ENCODE results near the gene PMS2. TPM values are rescaled to one million over a fixed set of nuclear protein-coding genes. Genes with fewer than 3 reads are reported as not detected.
"Not testable (repeated sequence)": the region's sequence is repeated elsewhere in the genome, so short reads cannot be mapped to it uniquely, and the experiment has no call there.

PMS2 gene
- polyA plus RNA-seq, 1 experiment: 6.4 TPM

DNA sequence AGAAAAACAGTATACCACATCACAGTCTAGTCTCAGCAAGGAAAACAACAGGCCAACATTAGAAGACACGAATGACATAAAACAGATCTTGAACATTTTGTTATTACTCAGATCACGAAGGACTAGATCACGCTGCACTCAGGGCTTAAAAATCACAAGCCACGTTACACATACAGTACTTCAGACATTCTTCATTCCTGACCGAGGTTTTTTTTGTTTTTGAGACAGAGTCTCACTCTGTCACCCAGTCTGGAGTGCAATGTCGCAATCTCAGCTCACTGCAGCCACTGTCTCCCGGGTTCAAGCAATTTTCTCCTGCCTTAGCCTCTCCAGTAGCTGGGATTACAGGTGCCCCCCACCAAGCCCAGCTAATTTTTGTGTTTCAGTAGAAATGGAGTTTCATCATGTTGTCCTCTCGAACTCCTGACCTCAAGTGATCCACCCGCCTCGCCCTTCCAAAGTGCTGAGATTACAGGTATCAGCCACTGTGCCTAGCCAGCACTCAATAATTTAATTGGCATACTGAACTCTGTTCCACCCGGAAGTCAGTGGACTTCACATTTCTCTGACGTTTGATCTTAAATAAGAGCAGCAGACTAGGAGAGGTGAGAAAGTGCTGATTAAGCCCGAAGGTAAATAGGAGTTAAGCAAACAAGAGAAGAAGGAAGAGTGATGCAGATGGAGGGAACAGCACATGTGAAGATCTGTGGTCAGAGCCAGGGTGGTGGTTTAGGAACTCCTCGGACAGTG, 3.7 kb upstream of the PMS2 start:
- TF ChIP-seq, protein P1, sequence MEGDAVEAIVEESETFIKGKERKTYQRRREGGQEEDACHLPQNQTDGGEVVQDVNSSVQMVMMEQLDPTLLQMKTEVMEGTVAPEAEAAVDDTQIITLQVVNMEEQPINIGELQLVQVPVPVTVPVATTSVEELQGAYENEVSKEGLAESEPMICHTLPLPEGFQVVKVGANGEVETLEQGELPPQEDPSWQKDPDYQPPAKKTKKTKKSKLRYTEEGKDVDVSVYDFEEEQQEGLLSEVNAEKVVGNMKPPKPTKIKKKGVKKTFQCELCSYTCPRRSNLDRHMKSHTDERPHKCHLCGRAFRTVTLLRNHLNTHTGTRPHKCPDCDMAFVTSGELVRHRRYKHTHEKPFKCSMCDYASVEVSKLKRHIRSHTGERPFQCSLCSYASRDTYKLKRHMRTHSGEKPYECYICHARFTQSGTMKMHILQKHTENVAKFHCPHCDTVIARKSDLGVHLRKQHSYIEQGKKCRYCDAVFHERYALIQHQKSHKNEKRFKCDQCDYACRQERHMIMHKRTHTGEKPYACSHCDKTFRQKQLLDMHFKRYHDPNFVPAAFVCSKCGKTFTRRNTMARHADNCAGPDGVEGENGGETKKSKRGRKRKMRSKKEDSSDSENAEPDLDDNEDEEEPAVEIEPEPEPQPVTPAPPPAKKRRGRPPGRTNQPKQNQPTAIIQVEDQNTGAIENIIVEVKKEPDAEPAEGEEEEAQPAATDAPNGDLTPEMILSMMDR (IDR thresholded peaks at IDR 0.05; ENCODE audit: insufficient read depth, low read depth, low read length): no peak
- Histone ChIP-seq H3K36me3 (ENCODE audit: control insufficient read depth, insufficient read depth, low read length) (no peaks in the 10 kb centered on the region; the same call in 1 of the 2 replicates), H3K27me3 (ENCODE audit: control insufficient read depth, insufficient read depth, low read length) (no peaks in the 10 kb centered on the region), H3K4me3 (ENCODE audit: low read depth, low read length) (no peak overlapping the region)
- ChIA-PET CTCF (no interaction called here), POLR2A (no interaction called here)
- no peak for DNase-seq (ENCODE audit: low read depth)

DNA sequence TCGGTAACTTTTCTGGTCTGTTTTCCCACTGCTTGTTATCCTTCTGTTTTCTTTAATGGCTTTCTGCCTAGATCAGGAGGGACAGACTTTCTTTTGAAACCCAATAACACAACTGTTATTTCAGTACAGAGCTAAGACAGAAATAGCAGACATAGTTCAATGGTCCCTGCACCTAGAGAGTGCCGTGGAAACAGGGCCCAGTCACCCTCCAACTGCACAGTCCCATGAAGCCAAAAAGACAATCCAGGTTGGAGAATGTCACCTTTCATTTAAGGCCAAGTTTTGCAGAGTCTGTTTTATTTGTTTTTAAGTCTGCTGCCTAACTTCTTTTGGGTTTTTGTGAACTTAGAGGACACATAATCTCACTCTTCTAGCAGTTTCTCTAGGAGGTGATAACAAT, 2.7 kb upstream of the PMS2 start:
- DNase-seq (ENCODE audit: low read depth): no peak
- H3K4me3 ChIP-seq (ENCODE audit: low read depth, low read length): no peak overlapping the region
- POLR2A ChIA-PET: no interaction called here
- CTCF ChIA-PET: no interaction called here
- TF ChIP-seq, protein P1 (IDR thresholded peaks at IDR 0.05; ENCODE audit: insufficient read depth, low read depth, low read length): no peak
- no peaks in the 10 kb centered on the region for H3K27me3 ChIP-seq (ENCODE audit: control insufficient read depth, insufficient read depth, low read length)
- H3K36me3 ChIP-seq (ENCODE audit: control insufficient read depth, insufficient read depth, low read length): no peaks in the 10 kb centered on the region; the same call in 1 of the 2 replicates

DNA sequence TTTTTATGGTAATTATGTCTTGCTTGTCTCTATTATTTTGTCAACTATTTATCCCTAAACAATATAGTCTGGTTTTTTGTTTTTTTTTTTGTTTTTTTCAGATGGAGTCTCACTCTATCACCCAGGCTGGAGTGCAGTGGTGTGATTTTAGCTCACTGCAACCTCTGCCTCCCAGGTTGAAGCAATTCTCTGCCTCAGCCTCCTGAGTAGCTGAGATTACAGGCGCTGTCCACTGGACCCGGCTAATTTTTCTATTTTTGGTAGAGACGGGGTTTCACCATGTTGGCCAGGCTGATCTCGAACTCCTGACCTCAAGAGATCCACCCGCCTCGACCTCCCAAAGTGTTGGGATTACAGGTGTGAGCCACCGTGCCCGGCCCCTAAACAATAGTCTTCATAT, 1.5 kb upstream of the PMS2 start:
- H3K27me3 ChIP-seq (ENCODE audit: control insufficient read depth, insufficient read depth, low read length); DNase-seq (ENCODE audit: low read depth); POLR2A ChIA-PET; CTCF ChIA-PET; H3K36me3 ChIP-seq (ENCODE audit: control insufficient read depth, insufficient read depth, low read length); H3K4me3 ChIP-seq (ENCODE audit: low read depth, low read length): not testable (repeated sequence)

DNA sequence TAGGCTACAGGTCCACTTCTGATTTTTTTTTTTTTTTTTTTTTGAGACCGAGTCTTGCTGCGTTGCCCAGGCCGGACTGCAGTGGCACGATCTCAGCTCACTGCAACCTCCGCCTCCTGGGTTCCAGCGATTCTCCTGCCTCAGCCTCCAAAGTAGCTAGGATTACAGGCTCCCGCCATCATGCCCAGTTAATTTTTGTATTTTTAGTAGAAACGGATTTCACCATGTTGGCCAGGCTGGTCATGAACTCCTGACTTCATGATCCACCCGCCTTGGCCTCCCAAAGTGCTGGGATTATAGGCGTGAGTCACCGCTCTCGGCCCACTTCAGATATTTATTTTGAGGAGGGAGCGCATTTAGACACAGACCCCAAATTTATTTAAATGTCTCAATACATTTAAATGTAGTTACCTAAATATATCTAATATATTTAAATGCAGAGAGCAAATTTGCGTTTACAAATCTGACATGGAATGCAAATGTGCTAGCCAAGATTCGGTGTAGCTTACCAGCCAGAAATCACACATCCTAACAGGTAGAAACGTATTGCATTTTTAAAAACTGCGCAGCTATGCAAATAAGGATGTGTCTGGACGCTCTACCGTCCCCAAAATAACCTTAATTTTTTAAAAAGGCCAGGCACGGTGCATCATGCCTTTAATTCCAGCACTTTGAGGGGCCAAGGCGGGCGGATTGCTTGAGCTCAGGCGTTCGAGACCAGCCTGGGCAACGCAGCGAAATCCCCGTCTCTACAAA, 836 bp downstream of the PMS2 start:
- ChIA-PET POLR2A (interaction anchor here (0.8 kb wide), 1 partner anchor 11 kb away, joined by 24 read pairs; no protein-coding TSS in a partner anchor), CTCF (interaction anchor here (1.2 to 3.5 kb wide), 2 partner anchors 10 to 20 kb away, joined by 3 to 10 read pairs; no protein-coding TSS in a partner anchor)
- not testable (repeated sequence) for DNase-seq (ENCODE audit: low read depth); H3K27me3 ChIP-seq (ENCODE audit: control insufficient read depth, insufficient read depth, low read length); H3K36me3 ChIP-seq (ENCODE audit: control insufficient read depth, insufficient read depth, low read length)
- peak overlapping the region; percentile 84 for H3K4me3 ChIP-seq (ENCODE audit: low read depth, low read length)

DNA sequence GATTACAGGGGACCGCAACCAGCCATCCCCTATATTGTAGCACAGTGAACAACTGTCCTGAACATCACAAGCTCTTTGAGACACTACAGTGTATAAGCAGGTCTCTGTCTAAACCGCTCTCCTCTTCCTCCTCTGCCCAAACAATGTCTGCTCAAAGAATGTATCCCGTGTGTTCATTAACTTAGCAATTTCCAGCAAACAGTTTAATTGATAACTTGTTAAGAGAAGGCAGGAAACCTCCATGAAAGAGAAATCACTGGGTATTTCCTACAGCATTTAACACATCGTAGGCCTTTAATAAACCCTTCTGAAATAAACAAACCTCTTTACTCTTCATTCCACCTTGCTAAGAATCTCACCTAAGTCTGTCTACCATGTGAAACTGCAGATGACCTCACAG, 1.5 kb downstream of the PMS2 start:
- no peak for DNase-seq (ENCODE audit: low read depth)
- ChIA-PET POLR2A (no interaction called here), CTCF (interaction anchor here (1.2 to 3.5 kb wide), 2 partner anchors 10 to 20 kb away, joined by 3 to 10 read pairs; no protein-coding TSS in a partner anchor)
- Histone ChIP-seq H3K4me3 (ENCODE audit: low read depth, low read length) (no peak overlapping the region), H3K36me3 (ENCODE audit: control insufficient read depth, insufficient read depth, low read length) (peaks cover 1% of the 10 kb centered on the region), H3K27me3 (ENCODE audit: control insufficient read depth, insufficient read depth, low read length) (no peaks in the 10 kb centered on the region)
- TF ChIP-seq, protein P1 (IDR thresholded peaks at IDR 0.05; ENCODE audit: insufficient read depth, low read depth, low read length): no peak

DNA sequence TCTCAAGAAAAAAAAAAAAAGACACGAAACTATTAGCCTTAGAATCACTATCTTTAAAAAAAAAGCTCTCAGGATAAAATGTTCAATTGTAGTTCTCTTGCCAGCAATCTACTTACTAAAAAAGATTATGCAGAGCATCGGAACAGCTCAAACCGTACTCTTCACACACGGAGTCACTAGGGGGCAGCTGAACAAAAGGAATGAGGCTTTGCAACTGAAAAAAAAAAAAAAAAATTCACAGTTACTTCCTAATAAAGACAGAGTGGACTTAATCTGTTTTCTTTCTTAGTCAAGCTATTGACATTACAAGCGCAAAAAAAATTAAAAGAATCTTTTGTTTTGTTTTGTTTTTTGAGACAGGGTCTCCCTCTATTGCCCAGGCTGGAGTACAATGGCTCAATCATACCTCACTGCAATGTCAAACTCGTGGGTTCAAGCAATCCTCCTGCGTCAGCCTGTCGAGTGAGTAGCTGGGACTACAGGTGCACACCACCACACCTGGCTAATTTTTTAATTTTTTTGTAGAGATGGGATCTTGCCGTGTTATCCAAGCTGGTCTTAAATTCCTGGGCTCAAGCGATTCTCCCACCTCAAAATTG, 11.5 kb downstream of the PMS2 start:
- Histone ChIP-seq H3K27me3 (ENCODE audit: control insufficient read depth, insufficient read depth, low read length) (no peaks in the 10 kb centered on the region), H3K36me3 (ENCODE audit: control insufficient read depth, insufficient read depth, low read length) (peaks cover 2% of the 10 kb centered on the region; the same call in 1 of the 2 replicates), H3K4me3 (ENCODE audit: low read depth, low read length) (no peak overlapping the region)
- DNase-seq (ENCODE audit: low read depth): no peak
- ChIA-PET CTCF (interaction anchor here (0.6 to 3.4 kb wide), 21 partner anchors 11 to 564 kb away, joined by 3 to 16 read pairs (median 3); partner anchors contain the start of genes AIMP2 and PMS2), POLR2A (interaction anchor here (0.6 to 0.8 kb wide), 5 partner anchors 11 to 585 kb away, joined by 3 to 24 read pairs (median 5); partner anchors contain the start of genes AIMP2 and PMS2)
- TF ChIP-seq, protein P1 (IDR thresholded peaks at IDR 0.05; ENCODE audit: insufficient read depth, low read depth, low read length): peak; percentile 69

DNA sequence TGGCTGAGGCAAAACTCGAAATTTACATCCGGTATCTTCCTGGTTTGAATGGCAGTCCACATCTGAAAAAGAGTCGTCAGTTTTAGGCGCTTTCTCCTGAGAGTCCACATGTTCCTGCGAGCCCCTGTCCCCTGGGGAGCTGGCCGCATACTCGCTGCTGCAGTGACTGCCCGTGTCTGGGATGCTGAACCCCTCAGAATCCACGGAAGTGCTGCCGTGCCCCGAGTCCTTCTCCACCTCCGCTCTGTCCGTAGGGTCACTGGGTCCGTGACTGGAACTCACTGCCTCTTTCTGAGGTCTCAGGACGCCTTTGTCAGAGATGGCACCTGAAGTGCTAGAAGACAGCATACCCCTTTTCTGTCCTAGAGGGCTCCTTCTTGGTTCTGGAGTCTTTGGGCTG, 21.8 kb downstream of the PMS2 start:
- H3K4me3 ChIP-seq (ENCODE audit: low read depth, low read length); H3K27me3 ChIP-seq (ENCODE audit: control insufficient read depth, insufficient read depth, low read length); DNase-seq (ENCODE audit: low read depth); CTCF ChIA-PET; H3K36me3 ChIP-seq (ENCODE audit: control insufficient read depth, insufficient read depth, low read length); POLR2A ChIA-PET: not testable (repeated sequence)

DNA sequence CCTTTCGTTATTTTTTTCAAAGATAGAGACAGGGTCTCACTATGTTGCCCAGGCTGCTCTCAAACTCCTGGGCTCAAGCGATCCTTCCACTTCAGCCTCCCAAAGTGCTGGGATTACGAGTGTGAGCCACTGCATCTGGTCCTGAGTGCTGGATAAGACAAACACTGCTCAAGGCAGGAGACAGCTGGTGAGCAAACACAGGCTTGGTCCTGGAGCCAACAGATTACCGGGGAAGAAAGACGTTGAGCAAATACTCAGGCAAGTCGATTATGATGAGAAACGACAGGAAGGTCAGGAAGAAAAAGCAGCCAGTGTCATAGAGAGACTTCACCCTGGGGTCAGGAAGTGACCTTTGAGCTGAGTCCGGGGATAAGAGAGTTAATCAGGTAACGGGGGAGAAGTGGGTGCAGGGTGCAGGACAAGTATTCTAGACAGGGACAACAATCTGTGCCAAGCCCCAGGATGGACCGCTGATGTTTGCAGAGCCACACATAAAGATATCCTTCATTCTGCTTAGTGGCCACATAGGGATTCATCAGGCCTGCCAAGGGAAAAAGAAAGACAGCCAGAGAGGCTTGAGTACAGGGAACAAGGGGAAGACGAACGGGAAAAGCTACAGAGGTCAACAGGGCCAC, 29.1 kb downstream of the PMS2 start:
- POLR2A ChIA-PET: not testable (repeated sequence)

More for the DNA sequence above, 29.1 kb downstream of the PMS2 start:
- H3K36me3 ChIP-seq (ENCODE audit: control insufficient read depth, insufficient read depth, low read length); CTCF ChIA-PET; H3K4me3 ChIP-seq (ENCODE audit: low read depth, low read length); H3K27me3 ChIP-seq (ENCODE audit: control insufficient read depth, insufficient read depth, low read length); DNase-seq (ENCODE audit: low read depth): not testable (repeated sequence)
